IMR-90 (cell line): ENCODE measurements around the gene TUBGCP2. TPM values are rescaled to one million over a fixed set of nuclear protein-coding genes. Genes with fewer than 3 reads are reported as not detected.

Experiments
- ATAC-seq: fragments of 200-7000 bp; cut with Tn5 transposase; 2 replicates; pipeline ENCODE4 v1.9.1; 2020; ENCODE audit warnings: low read depth, mild to moderate bottlenecking, moderate library complexity
- BruUV-seq: library from RNA; stranded (reverse); fragments of 400-500 nt; replicated peaks from 2 replicates; lab custom pipeline; 2021; lab: Mats Ljungman, UMichigan
- CTCF ChIA-PET: fragments of 300-600 bp; formaldehyde crosslinking; extraction: SDS; loops from one replicate; lab custom pipeline; 2021; ENCODE audit warnings: antibody characterized with exemption; lab: Yijun Ruan, JAX
- POLR2A ChIA-PET: fragments of 300-600 bp; sonication (Branson Sonifier 250); formaldehyde crosslinking; loops from one replicate; lab custom pipeline; 2022; ENCODE audit warnings: antibody characterized with exemption; ENCODE audit not compliant: unreplicated experiment; lab: Charles Lee
- DNase-seq: peaks from one replicate; pipeline ENCODE4 v3.0.0; 2013
- H2AFZ ChIP-seq: replicated peaks from 2 replicates; pipeline ENCODE3; 2013; ENCODE audit warnings: low read length, mild to moderate bottlenecking; ENCODE audit not compliant: poor library complexity
- H2AK5ac ChIP-seq: 2 replicates; pipeline ENCODE4 v1.6.1; 2013; ENCODE audit warnings: low read depth, low read length, inconsistent platforms
- H2AK9ac ChIP-seq: replicated peaks from 2 replicates; pipeline ENCODE3; 2013; ENCODE audit warnings: mild to moderate bottlenecking, low read depth, low read length, moderate library complexity; ENCODE audit not compliant: poor library complexity
- H2BK120ac ChIP-seq: 2 replicates; pipeline ENCODE4 v1.6.1; 2013; ENCODE audit warnings: low read depth, low read length, inconsistent platforms
- H2BK15ac ChIP-seq: 3 replicates; pipeline ENCODE4 v1.6.1; 2013; ENCODE audit warnings: low read depth, low read length, inconsistent platforms
- H2BK20ac ChIP-seq: 2 replicates; pipeline ENCODE4 v1.6.1; 2013; ENCODE audit warnings: low read depth, mild to moderate bottlenecking, inconsistent platforms, low read length, moderate library complexity
- H2BK5ac ChIP-seq: 2 replicates; pipeline ENCODE4 v1.6.1; 2013; ENCODE audit warnings: mild to moderate bottlenecking, low read depth, low read length, inconsistent platforms; ENCODE audit not compliant: poor library complexity, severe bottlenecking
- H3K14ac ChIP-seq: replicated peaks from 2 replicates; pipeline ENCODE4 v1.6.1; 2013; ENCODE audit warnings: low read depth, low read length, inconsistent platforms
- H3K18ac ChIP-seq: 2 replicates; pipeline ENCODE4 v1.6.1; 2013; ENCODE audit warnings: low read depth, low read length, control low read depth
- H3K23ac ChIP-seq: 2 replicates; pipeline ENCODE4 v1.6.1; 2013; ENCODE audit warnings: low read depth, low read length, inconsistent platforms
- H3K27ac ChIP-seq: 2 replicates; pipeline ENCODE4 v1.5.1; 2013; ENCODE audit warnings: mild to moderate bottlenecking, control low read depth, low read length; ENCODE audit not compliant: insufficient read depth
- H3K27me3 ChIP-seq: 2 replicates; pipeline ENCODE4 v1.6.1; 2013; ENCODE audit warnings: low read length; ENCODE audit not compliant: control insufficient read depth, insufficient read depth
- H3K36me3 ChIP-seq: 2 replicates; pipeline ENCODE4 v1.6.1; 2013; ENCODE audit warnings: low read length, mixed read lengths; ENCODE audit not compliant: control insufficient read depth, insufficient read depth
- H3K4ac ChIP-seq: 2 replicates; pipeline ENCODE4 v1.6.1; 2013; ENCODE audit warnings: low read depth, low read length, inconsistent platforms
- H3K4me1 ChIP-seq: 2 replicates; pipeline ENCODE4 v1.6.1; 2013; ENCODE audit warnings: low read length, mixed read lengths; ENCODE audit not compliant: control insufficient read depth, insufficient read depth
- H3K4me2 ChIP-seq: 2 replicates; pipeline ENCODE4 v1.6.1; 2013; ENCODE audit warnings: low read depth, mild to moderate bottlenecking, control low read depth, low read length, moderate library complexity
- H3K4me3 ChIP-seq: 2 replicates; pipeline ENCODE4 v1.5.1; 2013; ENCODE audit warnings: low read depth, mild to moderate bottlenecking, control low read depth, low read length, moderate library complexity; ENCODE audit not compliant: insufficient read depth
- H3K56ac ChIP-seq: 2 replicates; pipeline ENCODE4 v1.6.1; 2013; ENCODE audit warnings: low read length, inconsistent platforms; ENCODE audit not compliant: insufficient read depth; ENCODE audit errors: extremely low read depth
- H3K79me1 ChIP-seq, 2 experiments: 2 replicates each; pipeline ENCODE4 v1.6.1; 2013; ENCODE audit warnings: low read length in 2 of 2, inconsistent platforms in 1 of 2, low read depth in 1 of 2
- H3K9ac ChIP-seq: 2 replicates; pipeline ENCODE4 v1.6.1; 2013; ENCODE audit warnings: low read depth, low read length, control low read depth
- H3K9me1 ChIP-seq: 2 replicates; pipeline ENCODE4 v1.6.1; 2013; ENCODE audit warnings: low read length, inconsistent platforms; ENCODE audit not compliant: insufficient read depth
- H3K9me3 ChIP-seq: 2 replicates; pipeline ENCODE4 v1.6.1; 2013; ENCODE audit warnings: low read length; ENCODE audit not compliant: control insufficient read depth, insufficient read depth
- H4K20me1 ChIP-seq: 2 replicates; pipeline ENCODE4 v1.6.1; 2013; ENCODE audit warnings: low read length, inconsistent platforms; ENCODE audit not compliant: insufficient read depth
- H4K5ac ChIP-seq: 2 replicates; pipeline ENCODE4 v1.6.1; 2013; ENCODE audit warnings: mild to moderate bottlenecking, low read depth, low read length, control low read depth
- H4K8ac ChIP-seq, 2 experiments: 2 replicates each; pipeline ENCODE4 v1.6.1; 2013; ENCODE audit warnings: low read depth in 2 of 2, low read length in 2 of 2, control low read depth in 1 of 2, inconsistent platforms in 1 of 2
- H4K91ac ChIP-seq: 2 replicates; pipeline ENCODE4 v1.6.1; 2013; ENCODE audit warnings: low read depth, low read length, inconsistent platforms; ENCODE audit not compliant: insufficient read depth
- BHLHE40 ChIP-seq: fragments of 150-350 bp; IDR thresholded peaks from 2 replicates; pipeline ENCODE4 v1.6.1; 2016; ENCODE audit warnings: mild to moderate bottlenecking, low read depth, low read length
- CEBPB ChIP-seq: IDR thresholded peaks from 2 replicates; pipeline ENCODE4 v1.6.1; 2012; ENCODE audit warnings: low read depth, low read length, improper control_type of control experiment
- FOS ChIP-seq: fragments of 150-350 bp; IDR thresholded peaks from 2 replicates; pipeline ENCODE4 v1.6.1; 2016; ENCODE audit warnings: low read depth, low read length
- MXI1 ChIP-seq: IDR thresholded peaks from 2 replicates; pipeline ENCODE4 v1.6.1; 2012; ENCODE audit warnings: low read depth, mild to moderate bottlenecking, low read length, moderate library complexity, borderline replicate concordance
- USF2 ChIP-seq: fragments of 150-350 bp; IDR thresholded peaks from 2 replicates; pipeline ENCODE4 v1.6.1; 2017; ENCODE audit warnings: mild to moderate bottlenecking, antibody characterized with exemption, low read length, low read depth
- WGBS, 2 experiments: methylation state at CpG; one replicate each; pipeline versions ENCODE4 v1.1.5 to v1.1.7; 2013; ENCODE audit warnings: missing lambda C conversion rate in 2 of 2; ENCODE audit not compliant: insufficient read length in 1 of 2; ENCODE audit errors: extremely low coverage in 2 of 2; 5-methylcytosine and 5-hydroxymethylcytosine counted together
- dilution Hi-C: fragments of 300-500 bp; cut with HindIII; formaldehyde crosslinking; loops from one replicate; pipeline ENCODE4 v1.14.3; 2018; ENCODE audit warnings: low sequenced_read_pairs; ENCODE audit not compliant: unreplicated experiment
- in situ Hi-C: fragments of 300-500 bp; cut with MboI; formaldehyde crosslinking; loops from 3 replicates; pipeline ENCODE4 v1.14.3; 2019; ENCODE audit warnings: low sequenced_read_pairs, inconsistent platforms, mixed read lengths
- intact Hi-C: fragments of 100-400 bp; cut with micrococcal nuclease; formaldehyde crosslinking; loops from 2 replicates; pipeline ENCODE4 v1.10.0; 2022
- polyA plus RNA-seq, 3 experiments: library from polyadenylated mRNA; depleted of rRNA; stranded (reverse); fragments of >200 nt; gene quantifications; 2 replicates each; pipeline ENCODE4 v1.2.3, GENCODE V29; 2012; ENCODE audit warnings: low replicate concordance in 1 of 3
- total RNA-seq: library from RNA; depleted of rRNA; stranded (reverse); fragments of >200 nt; gene quantifications from 2 replicates; pipeline ENCODE4 v1.2.3, GENCODE V29; 2012
- TF ChIP-seq, protein P1 (sequence below): fragments of 150-350 bp; IDR thresholded peaks from 2 replicates; pipeline ENCODE4 v1.6.1; 2016; ENCODE audit warnings: low read depth, mild to moderate bottlenecking, low read length, moderate library complexity, borderline replicate concordance

Gene TUBGCP2
- total and polyA plus RNA-seq, 2 of the 4 experiments (the other 2 are of a cell fraction): 48.1 to 72.6 TPM

GRCh38 chr10:133242611-133243356 is 65.9 kb downstream of the TUBGCP2 start:
- Histone ChIP-seq H3K27ac (no peak overlapping the region), H3K9ac (no peak overlapping the region), H3K27me3 (peaks cover 41% of the 10 kb centered on the region), H2BK5ac (no peak overlapping the region), H3K56ac (no peak overlapping the region), H2AFZ (peak overlapping the region; percentile 40), H3K9me1 (peaks cover 4% of the 10 kb centered on the region), H4K91ac (no peak overlapping the region), H2BK20ac (no peak overlapping the region), H2AK5ac (no peak overlapping the region), H3K14ac (no peak overlapping the region), H3K23ac (no peak overlapping the region; the same call in 1 of the 2 replicates), H3K9me3 (no peaks in the 10 kb centered on the region), H3K4ac (0 out of 2 replicates have a peak overlapping the region, but pooled peaks have one; percentile 35), H3K18ac (no peak overlapping the region), H3K4me1 (no peaks in the 10 kb centered on the region), H3K4me3 (no peak overlapping the region), H4K5ac (no peak overlapping the region), H3K79me1 (no peaks in the 10 kb centered on the region), H2BK15ac (no peak overlapping the region), H3K36me3 (no peaks in the 10 kb centered on the region), H4K20me1 (no peaks in the 10 kb centered on the region; the same call in 1 of the 2 replicates), H4K8ac (no peak overlapping the region; a peak in 1 of 4 replicates), H2BK120ac (no peak overlapping the region), H3K4me2 (no peak overlapping the region), H2AK9ac (no peak overlapping the region)
- dilution Hi-C loops: no loop called here
- ATAC-seq (no peak), DNase-seq (peak; percentile 56)
- BruUV-seq: no TSS peak
- ChIA-PET CTCF (no interaction called here), POLR2A (no interaction called here)
- 69% methylated on average over 17 of the region's 27 CpGs; no CpG with 5 or more reads in 1 of the 2 experiments for WGBS, 2 experiments
- TF ChIP-seq, protein P1, sequence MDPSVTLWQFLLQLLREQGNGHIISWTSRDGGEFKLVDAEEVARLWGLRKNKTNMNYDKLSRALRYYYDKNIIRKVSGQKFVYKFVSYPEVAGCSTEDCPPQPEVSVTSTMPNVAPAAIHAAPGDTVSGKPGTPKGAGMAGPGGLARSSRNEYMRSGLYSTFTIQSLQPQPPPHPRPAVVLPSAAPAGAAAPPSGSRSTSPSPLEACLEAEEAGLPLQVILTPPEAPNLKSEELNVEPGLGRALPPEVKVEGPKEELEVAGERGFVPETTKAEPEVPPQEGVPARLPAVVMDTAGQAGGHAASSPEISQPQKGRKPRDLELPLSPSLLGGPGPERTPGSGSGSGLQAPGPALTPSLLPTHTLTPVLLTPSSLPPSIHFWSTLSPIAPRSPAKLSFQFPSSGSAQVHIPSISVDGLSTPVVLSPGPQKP: no peak
- TF ChIP-seq MXI1: peak; percentile 62; the same call in 1 of the 2 replicates
- peak; percentile 97 for TF ChIP-seq USF2
- TF ChIP-seq BHLHE40: peak; percentile 98
- peak; percentile 28; the same call in 1 of the 2 replicates for TF ChIP-seq FOS
- no peak for TF ChIP-seq CEBPB
- in situ Hi-C loops: no loop called here
- intact Hi-C loops: no loop called here
